ENCODE measurements around the gene NFATC3.
"Not testable (repeated sequence)": the region's sequence is repeated elsewhere in the genome, so short reads cannot be mapped to it uniquely, and the experiment has no call there.

Gene NFATC3

GRCh38 chr16:68147444-68147843, 62.3 kb downstream of the NFATC3 start:
- Histone ChIP-seq H2AFZ (ENCODE audit: low read length, unreplicated experiment) (no peak overlapping the region), H3K4me1 (ENCODE audit: control insufficient read depth, insufficient read depth, low read length, unreplicated experiment) (peaks cover 16% of the 10 kb centered on the region), H3K4me3 (ENCODE audit: low read depth, low read length) (no peak overlapping the region), H3K79me2 (ENCODE audit: control insufficient read depth, insufficient read depth, low read length, unreplicated experiment) (peaks cover 10% of the 10 kb centered on the region), H3K36me3 (ENCODE audit: insufficient read depth, low read length) (no peaks in the 10 kb centered on the region; the same call in 1 of the 2 replicates), H3K27ac (ENCODE audit: low read depth, low read length) (peak overlapping the region; percentile 45; the same call in 1 of the 2 replicates), H3K27me3 (ENCODE audit: insufficient read depth, low read length) (no peaks in the 10 kb centered on the region)

GRCh38 chr16:68149596-68149995, 64.4 kb downstream of the NFATC3 start:
- Histone ChIP-seq H2AFZ (ENCODE audit: low read length, unreplicated experiment) (no peak overlapping the region), H3K4me1 (ENCODE audit: control insufficient read depth, insufficient read depth, low read length, unreplicated experiment) (peaks cover 11% of the 10 kb centered on the region)

GRCh38 chr16:68155425-68155824, 70.3 kb downstream of the NFATC3 start:
- H3K79me2 ChIP-seq (ENCODE audit: control insufficient read depth, insufficient read depth, low read length, unreplicated experiment): no peaks in the 10 kb centered on the region
- H3K27ac ChIP-seq (ENCODE audit: low read depth, low read length): no peak overlapping the region
- no peak overlapping the region for H3K4me3 ChIP-seq (ENCODE audit: low read depth, low read length)
- no peak overlapping the region for H2AFZ ChIP-seq (ENCODE audit: low read length, unreplicated experiment)
- peaks cover 11% of the 10 kb centered on the region for H3K36me3 ChIP-seq (ENCODE audit: insufficient read depth, low read length)
- no peaks in the 10 kb centered on the region for H3K27me3 ChIP-seq (ENCODE audit: insufficient read depth, low read length)
- H3K4me1 ChIP-seq (ENCODE audit: control insufficient read depth, insufficient read depth, low read length, unreplicated experiment): no peaks in the 10 kb centered on the region

More at GRCh38 chr16:68149596-68149995, 64.4 kb downstream of the NFATC3 start:
- Histone ChIP-seq H3K4me3 (ENCODE audit: low read depth, low read length) (no peak overlapping the region), H3K79me2 (ENCODE audit: control insufficient read depth, insufficient read depth, low read length, unreplicated experiment) (no peaks in the 10 kb centered on the region), H3K27ac (ENCODE audit: low read depth, low read length) (no peak overlapping the region), H3K27me3 (ENCODE audit: insufficient read depth, low read length) (no peaks in the 10 kb centered on the region), H3K36me3 (ENCODE audit: insufficient read depth, low read length) (no peaks in the 10 kb centered on the region; the same call in 1 of the 2 replicates)

- Histone ChIP-seq H2AFZ (ENCODE audit: low read length, unreplicated experiment) (no peak overlapping the region), H3K27ac (ENCODE audit: low read depth, low read length) (no peak overlapping the region), H3K27me3 (ENCODE audit: insufficient read depth, low read length) (no peaks in the 10 kb centered on the region), H3K4me1 (ENCODE audit: control insufficient read depth, insufficient read depth, low read length, unreplicated experiment) (no peaks in the 10 kb centered on the region), H3K36me3 (ENCODE audit: insufficient read depth, low read length) (peaks cover 27% of the 10 kb centered on the region), H3K79me2 (ENCODE audit: control insufficient read depth, insufficient read depth, low read length, unreplicated experiment) (no peaks in the 10 kb centered on the region), H3K4me3 (ENCODE audit: low read depth, low read length) (no peak overlapping the region)
These were observed 77.2 kb downstream of the NFATC3 start for GRCh38 chr16:68162413-68162812.

- H3K4me1 ChIP-seq (ENCODE audit: control insufficient read depth, insufficient read depth, low read length, unreplicated experiment): not testable (repeated sequence)
These were observed 78.1 kb downstream of the NFATC3 start for GRCh38 chr16:68163275-68163674.

GRCh38 chr16:68166264-68166663, 81.1 kb downstream of the NFATC3 start:
- no peaks in the 10 kb centered on the region for H3K27me3 ChIP-seq (ENCODE audit: insufficient read depth, low read length)
- no peaks in the 10 kb centered on the region for H3K4me1 ChIP-seq (ENCODE audit: control insufficient read depth, insufficient read depth, low read length, unreplicated experiment)
- H3K36me3 ChIP-seq (ENCODE audit: insufficient read depth, low read length): peaks cover 13% of the 10 kb centered on the region
- H3K4me3 ChIP-seq (ENCODE audit: low read depth, low read length): no peak overlapping the region
- H3K27ac ChIP-seq (ENCODE audit: low read depth, low read length): no peak overlapping the region
- H3K79me2 ChIP-seq (ENCODE audit: control insufficient read depth, insufficient read depth, low read length, unreplicated experiment): no peaks in the 10 kb centered on the region
- no peak overlapping the region for H2AFZ ChIP-seq (ENCODE audit: low read length, unreplicated experiment)

More at GRCh38 chr16:68163275-68163674, 78.1 kb downstream of the NFATC3 start:
- H3K36me3 ChIP-seq (ENCODE audit: insufficient read depth, low read length): peaks cover 20% of the 10 kb centered on the region
- not testable (repeated sequence) for H3K27ac ChIP-seq (ENCODE audit: low read depth, low read length); H3K4me3 ChIP-seq (ENCODE audit: low read depth, low read length); H2AFZ ChIP-seq (ENCODE audit: low read length, unreplicated experiment); H3K79me2 ChIP-seq (ENCODE audit: control insufficient read depth, insufficient read depth, low read length, unreplicated experiment); H3K27me3 ChIP-seq (ENCODE audit: insufficient read depth, low read length)

- no peak overlapping the region for H3K27ac ChIP-seq (ENCODE audit: low read depth, low read length)
- no peaks in the 10 kb centered on the region for H3K27me3 ChIP-seq (ENCODE audit: insufficient read depth, low read length)
- H3K36me3 ChIP-seq (ENCODE audit: insufficient read depth, low read length): peaks cover 18% of the 10 kb centered on the region
- no peaks in the 10 kb centered on the region for H3K4me1 ChIP-seq (ENCODE audit: control insufficient read depth, insufficient read depth, low read length, unreplicated experiment)
- no peak overlapping the region for H3K4me3 ChIP-seq (ENCODE audit: low read depth, low read length)
- H2AFZ ChIP-seq (ENCODE audit: low read length, unreplicated experiment): no peak overlapping the region
- H3K79me2 ChIP-seq (ENCODE audit: control insufficient read depth, insufficient read depth, low read length, unreplicated experiment): no peaks in the 10 kb centered on the region
These were observed 94.1 kb downstream of the NFATC3 start for GRCh38 chr16:68179196-68179795.

GRCh38 chr16:68179855-68180254, 94.7 kb downstream of the NFATC3 start:
- Histone ChIP-seq H3K36me3 (ENCODE audit: insufficient read depth, low read length) (peaks cover 18% of the 10 kb centered on the region), H3K27me3 (ENCODE audit: insufficient read depth, low read length) (no peaks in the 10 kb centered on the region)

GRCh38 chr16:68183046-68183445, 97.9 kb downstream of the NFATC3 start:
- no peak overlapping the region for H3K27ac ChIP-seq (ENCODE audit: low read depth, low read length)
- H3K4me1 ChIP-seq (ENCODE audit: control insufficient read depth, insufficient read depth, low read length, unreplicated experiment): no peaks in the 10 kb centered on the region
- H3K79me2 ChIP-seq (ENCODE audit: control insufficient read depth, insufficient read depth, low read length, unreplicated experiment): no peaks in the 10 kb centered on the region
- H3K4me3 ChIP-seq (ENCODE audit: low read depth, low read length): no peak overlapping the region
- no peaks in the 10 kb centered on the region for H3K27me3 ChIP-seq (ENCODE audit: insufficient read depth, low read length)
- H2AFZ ChIP-seq (ENCODE audit: low read length, unreplicated experiment): no peak overlapping the region
- H3K36me3 ChIP-seq (ENCODE audit: insufficient read depth, low read length): peaks cover 23% of the 10 kb centered on the region

More at GRCh38 chr16:68179855-68180254, 94.7 kb downstream of the NFATC3 start:
- Histone ChIP-seq H3K27ac (ENCODE audit: low read depth, low read length) (no peak overlapping the region), H3K4me3 (ENCODE audit: low read depth, low read length) (no peak overlapping the region), H3K4me1 (ENCODE audit: control insufficient read depth, insufficient read depth, low read length, unreplicated experiment) (no peaks in the 10 kb centered on the region), H3K79me2 (ENCODE audit: control insufficient read depth, insufficient read depth, low read length, unreplicated experiment) (no peaks in the 10 kb centered on the region), H2AFZ (ENCODE audit: low read length, unreplicated experiment) (no peak overlapping the region)

- H3K4me3 ChIP-seq (ENCODE audit: low read depth, low read length): no peak overlapping the region
- peaks cover 26% of the 10 kb centered on the region for H3K36me3 ChIP-seq (ENCODE audit: insufficient read depth, low read length)
- H3K79me2 ChIP-seq (ENCODE audit: control insufficient read depth, insufficient read depth, low read length, unreplicated experiment): no peaks in the 10 kb centered on the region
- H3K27me3 ChIP-seq (ENCODE audit: insufficient read depth, low read length): no peaks in the 10 kb centered on the region
- no peak overlapping the region for H3K27ac ChIP-seq (ENCODE audit: low read depth, low read length)
- no peaks in the 10 kb centered on the region for H3K4me1 ChIP-seq (ENCODE audit: control insufficient read depth, insufficient read depth, low read length, unreplicated experiment)
- no peak overlapping the region for H2AFZ ChIP-seq (ENCODE audit: low read length, unreplicated experiment)
These were observed 101.7 kb downstream of the NFATC3 start for GRCh38 chr16:68186877-68187276.

- Histone ChIP-seq H2AFZ (ENCODE audit: low read length, unreplicated experiment) (no peak overlapping the region), H3K4me1 (ENCODE audit: control insufficient read depth, insufficient read depth, low read length, unreplicated experiment) (no peaks in the 10 kb centered on the region), H3K4me3 (ENCODE audit: low read depth, low read length) (no peak overlapping the region), H3K27me3 (ENCODE audit: insufficient read depth, low read length) (no peaks in the 10 kb centered on the region), H3K27ac (ENCODE audit: low read depth, low read length) (no peak overlapping the region), H3K79me2 (ENCODE audit: control insufficient read depth, insufficient read depth, low read length, unreplicated experiment) (no peaks in the 10 kb centered on the region), H3K36me3 (ENCODE audit: insufficient read depth, low read length) (peaks cover 26% of the 10 kb centered on the region)
These were observed 102.3 kb downstream of the NFATC3 start for GRCh38 chr16:68187505-68187904.
